B cell (primary cell): ENCODE data around the gene PLA2G3.

Source experiments
- EZH2 ChIP-seq: IDR thresholded peaks from 2 replicates; pipeline ENCODE4 v1.6.1; 2012; ENCODE audit warnings: borderline replicate concordance, low read depth, mild to moderate bottlenecking, moderate library complexity, low read length; ENCODE audit not compliant: insufficient read depth, poor library complexity, severe bottlenecking
- TF ChIP-seq, protein P1 (sequence below): fragments of 200-600 bp; IDR thresholded peaks from one replicate; pipeline ENCODE4 v1.8.0; 2022; ENCODE audit warnings: antibody characterized with exemption, mild to moderate bottlenecking

DNA sequence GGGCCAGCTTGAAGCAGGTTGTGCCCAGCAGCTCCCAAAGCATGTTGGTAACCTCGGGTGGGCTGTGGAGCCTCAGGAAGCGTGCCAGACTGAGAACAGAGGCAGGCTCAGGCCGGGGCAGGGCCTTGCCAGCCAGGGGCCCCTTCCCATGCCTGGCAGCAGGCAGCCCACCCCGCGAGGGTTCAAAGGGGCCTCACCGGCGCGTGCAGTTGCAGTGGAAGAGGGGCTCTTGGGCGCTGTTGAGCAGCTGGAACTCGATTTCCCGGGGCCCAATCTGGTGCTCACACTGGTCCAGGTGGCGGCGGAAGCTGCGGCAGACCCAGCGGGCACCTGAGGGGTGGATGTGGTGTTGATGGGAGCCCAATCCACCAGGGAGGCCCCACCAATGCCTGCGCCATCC is 3.6 kb downstream of the PLA2G3 start:
- TF ChIP-seq, protein P1, sequence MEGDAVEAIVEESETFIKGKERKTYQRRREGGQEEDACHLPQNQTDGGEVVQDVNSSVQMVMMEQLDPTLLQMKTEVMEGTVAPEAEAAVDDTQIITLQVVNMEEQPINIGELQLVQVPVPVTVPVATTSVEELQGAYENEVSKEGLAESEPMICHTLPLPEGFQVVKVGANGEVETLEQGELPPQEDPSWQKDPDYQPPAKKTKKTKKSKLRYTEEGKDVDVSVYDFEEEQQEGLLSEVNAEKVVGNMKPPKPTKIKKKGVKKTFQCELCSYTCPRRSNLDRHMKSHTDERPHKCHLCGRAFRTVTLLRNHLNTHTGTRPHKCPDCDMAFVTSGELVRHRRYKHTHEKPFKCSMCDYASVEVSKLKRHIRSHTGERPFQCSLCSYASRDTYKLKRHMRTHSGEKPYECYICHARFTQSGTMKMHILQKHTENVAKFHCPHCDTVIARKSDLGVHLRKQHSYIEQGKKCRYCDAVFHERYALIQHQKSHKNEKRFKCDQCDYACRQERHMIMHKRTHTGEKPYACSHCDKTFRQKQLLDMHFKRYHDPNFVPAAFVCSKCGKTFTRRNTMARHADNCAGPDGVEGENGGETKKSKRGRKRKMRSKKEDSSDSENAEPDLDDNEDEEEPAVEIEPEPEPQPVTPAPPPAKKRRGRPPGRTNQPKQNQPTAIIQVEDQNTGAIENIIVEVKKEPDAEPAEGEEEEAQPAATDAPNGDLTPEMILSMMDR, result no peak
- no peak for TF ChIP-seq EZH2
